ENCODE data around the gene MYMK.

DNA sequence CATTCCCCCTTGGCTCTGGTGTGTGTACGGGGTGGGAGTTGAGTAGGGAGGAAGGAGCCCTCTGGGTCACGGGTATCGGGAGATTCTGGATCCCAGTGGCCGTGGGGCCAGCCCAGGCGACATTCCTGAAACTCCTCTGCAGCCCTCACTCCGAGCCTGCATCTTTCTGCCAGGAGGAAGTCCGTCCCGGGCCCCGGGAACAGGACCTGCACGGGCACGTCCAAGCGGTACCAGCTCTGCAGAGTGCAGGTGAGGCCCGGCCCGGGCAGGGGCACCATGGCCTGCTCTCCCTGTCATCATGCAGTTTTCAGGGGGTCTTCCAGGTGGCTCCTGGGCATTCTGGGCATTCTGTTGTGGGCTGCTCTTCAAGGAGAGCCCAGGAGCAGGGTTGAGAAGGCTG is 13.4 kb upstream of the MYMK start:
- TF ChIP-seq POLR2A (IDR thresholded peaks at IDR 0.05): no peak
- TF ChIP-seq, protein P1, sequence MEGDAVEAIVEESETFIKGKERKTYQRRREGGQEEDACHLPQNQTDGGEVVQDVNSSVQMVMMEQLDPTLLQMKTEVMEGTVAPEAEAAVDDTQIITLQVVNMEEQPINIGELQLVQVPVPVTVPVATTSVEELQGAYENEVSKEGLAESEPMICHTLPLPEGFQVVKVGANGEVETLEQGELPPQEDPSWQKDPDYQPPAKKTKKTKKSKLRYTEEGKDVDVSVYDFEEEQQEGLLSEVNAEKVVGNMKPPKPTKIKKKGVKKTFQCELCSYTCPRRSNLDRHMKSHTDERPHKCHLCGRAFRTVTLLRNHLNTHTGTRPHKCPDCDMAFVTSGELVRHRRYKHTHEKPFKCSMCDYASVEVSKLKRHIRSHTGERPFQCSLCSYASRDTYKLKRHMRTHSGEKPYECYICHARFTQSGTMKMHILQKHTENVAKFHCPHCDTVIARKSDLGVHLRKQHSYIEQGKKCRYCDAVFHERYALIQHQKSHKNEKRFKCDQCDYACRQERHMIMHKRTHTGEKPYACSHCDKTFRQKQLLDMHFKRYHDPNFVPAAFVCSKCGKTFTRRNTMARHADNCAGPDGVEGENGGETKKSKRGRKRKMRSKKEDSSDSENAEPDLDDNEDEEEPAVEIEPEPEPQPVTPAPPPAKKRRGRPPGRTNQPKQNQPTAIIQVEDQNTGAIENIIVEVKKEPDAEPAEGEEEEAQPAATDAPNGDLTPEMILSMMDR (IDR thresholded peaks at IDR 0.05): no peak

All from uterus (tissue), 2 donors.